Erythroblast (primary cell): Measurements from ENCODE around the gene TTC3.

ENCODE experiments used
- GATA1 ChIP-seq: IDR thresholded peaks from 2 replicates; pipeline ENCODE4 v1.6.1; 2011; ENCODE audit warnings: low read depth, mild to moderate bottlenecking, control low read depth, low read length, moderate library complexity
- POLR2A ChIP-seq: IDR thresholded peaks from 2 replicates; pipeline ENCODE4 v1.6.1; 2011; ENCODE audit warnings: mild to moderate bottlenecking, low read length

DNA sequence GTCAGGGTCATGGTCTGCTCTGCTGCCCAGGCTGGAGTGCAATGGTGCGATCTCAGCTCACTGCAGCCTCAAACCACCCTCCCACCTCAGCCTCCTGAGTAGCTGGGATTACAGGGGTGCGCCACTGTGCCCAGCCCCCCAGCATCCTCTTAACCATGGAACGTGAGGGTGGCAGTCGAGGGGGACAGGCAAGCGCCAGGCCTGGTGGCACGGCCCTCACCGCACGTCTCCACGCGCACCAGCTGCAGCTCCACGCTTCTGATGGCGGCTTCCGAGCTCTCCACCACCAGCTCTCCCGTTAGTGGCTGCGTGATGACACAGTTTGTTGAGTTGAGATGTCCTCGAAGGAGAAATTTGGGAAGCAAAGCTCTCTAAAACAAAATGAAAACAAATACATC, 154.9 kb downstream of the TTC3 start:
- no peak for TF ChIP-seq POLR2A
- TF ChIP-seq GATA1, result no peak
